ENCODE results near the gene DIRAS1.
"Not testable (repeated sequence)": the region's sequence is repeated elsewhere in the genome, so short reads cannot be mapped to it uniquely, and the experiment has no call there.

DIRAS1 gene

GRCh38 chr19:2711172-2711874 lies 9.8 kb downstream of the DIRAS1 start:
- DNase-seq (ENCODE audit: low read depth) = no peak

DNA sequence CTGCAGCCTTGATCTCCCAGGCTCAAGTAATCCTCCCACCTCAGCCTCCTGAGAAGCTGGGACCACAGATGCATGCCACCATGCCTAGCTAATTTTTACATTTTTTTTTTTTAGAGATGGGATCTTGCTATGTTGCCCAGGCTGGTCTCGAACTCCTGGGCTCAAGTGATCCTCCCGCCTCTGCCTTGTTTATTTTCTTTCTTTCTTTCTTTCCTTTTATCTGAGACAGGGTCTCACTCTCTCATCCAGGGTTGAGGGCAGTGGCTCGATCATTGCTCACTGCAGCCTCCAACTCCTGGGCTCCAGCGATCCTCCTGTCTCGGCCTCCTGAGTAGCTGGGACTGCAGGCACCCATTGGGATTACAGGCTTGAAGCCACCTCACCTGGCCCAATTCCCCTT lies 14.9 kb downstream of the DIRAS1 start:
- DNase-seq (ENCODE audit: low read depth) = no peak

GRCh38 chr19:2703691-2704216 lies 17.4 kb downstream of the DIRAS1 start:
- DNase-seq (ENCODE audit: low read depth) = no peak

GRCh38 chr19:2703077-2703437 lies 18.1 kb downstream of the DIRAS1 start:
- DNase-seq (ENCODE audit: low read depth) = no peak

DNA sequence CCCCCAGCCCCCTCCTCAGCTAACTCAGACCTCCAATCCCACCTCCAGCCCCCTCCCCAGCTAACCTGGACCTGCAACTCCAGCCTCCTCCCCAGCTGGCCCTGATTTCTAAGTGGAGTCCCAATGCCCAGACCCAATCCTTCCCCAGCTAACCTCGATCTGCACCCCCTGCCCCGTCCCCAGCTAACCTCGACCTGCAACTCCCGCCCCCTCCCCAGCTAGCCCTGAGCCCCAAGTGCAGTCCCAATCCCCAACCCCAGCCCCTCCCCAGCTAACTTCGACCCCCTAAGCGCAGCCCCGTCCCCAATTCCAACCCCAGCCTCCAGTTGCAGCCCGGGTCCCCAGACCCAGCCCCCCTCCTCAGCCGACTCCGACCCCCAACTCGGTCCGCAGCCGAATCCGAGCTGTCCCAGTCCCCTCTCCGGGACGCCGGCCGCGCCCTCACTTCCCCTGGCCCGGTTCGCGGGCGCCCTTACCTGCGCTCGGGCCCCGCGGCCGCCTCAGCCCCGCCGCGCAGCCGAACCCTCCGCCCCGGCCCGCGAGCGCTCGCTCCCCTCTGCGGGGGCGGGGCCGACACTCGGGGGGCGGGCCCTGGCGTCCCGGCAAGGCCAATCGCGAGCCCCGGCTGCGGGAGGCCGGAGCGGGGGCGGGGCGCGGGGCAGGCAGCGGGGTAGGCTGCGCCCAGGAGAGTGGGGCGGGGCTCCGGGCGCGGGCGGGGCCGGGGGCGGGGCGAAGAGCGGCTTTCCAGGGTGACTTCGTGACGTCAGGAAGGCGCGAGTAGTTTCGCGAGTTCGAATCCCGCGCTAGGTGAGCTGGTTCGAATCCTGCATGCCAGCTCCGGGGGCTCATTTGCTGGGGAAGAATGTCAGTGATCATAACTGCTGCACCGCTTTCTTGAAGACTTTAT lies 18.7 kb downstream of the DIRAS1 start, which contains the start of gene GNG7:
Gene GNG7 (minus strand): TSS at position 525 of the 907 bp plus-strand sequence. CDS start 182,006 bp downstream, outside the sequence.
- DNase-seq (ENCODE audit: low read depth) = peak; percentile 93

- DNase-seq (ENCODE audit: low read depth) = no peak
These were observed 19.6 kb downstream of the DIRAS1 start for GRCh38 chr19:2701361-2702169.

DNA sequence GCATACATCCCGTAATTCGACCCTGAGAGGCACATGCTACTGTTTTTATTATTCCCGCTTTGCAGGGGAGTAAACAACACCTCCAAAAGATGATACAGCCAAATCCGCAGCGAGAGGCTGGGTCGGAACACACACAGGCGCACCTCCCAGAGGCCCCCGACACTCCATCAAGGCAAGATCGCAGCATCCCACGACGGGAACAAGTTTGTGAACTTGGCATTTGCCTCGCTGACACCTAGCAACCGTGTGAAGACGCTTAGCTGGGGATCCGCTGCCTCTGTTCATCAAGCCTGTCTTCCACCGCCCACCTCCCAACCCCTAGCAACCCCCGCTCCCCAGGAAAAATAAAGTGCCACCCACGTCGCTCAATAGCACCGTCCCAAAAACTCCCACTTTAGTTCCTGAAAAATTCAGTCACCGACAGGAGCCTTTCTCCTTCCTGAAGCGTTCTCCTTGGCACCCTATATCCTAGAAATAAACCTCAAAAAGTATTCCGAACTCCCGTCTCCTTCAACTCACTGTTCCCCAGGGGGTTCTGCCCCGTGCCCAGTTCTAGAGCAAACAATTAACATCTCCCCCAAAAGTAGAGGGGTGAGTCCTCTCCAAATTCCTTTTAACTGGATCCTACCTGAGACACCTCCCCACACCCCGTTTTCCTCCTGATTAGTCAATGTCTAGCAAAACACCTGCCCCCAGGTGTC lies 20.4 kb downstream of the DIRAS1 start:
- no peak for DNase-seq (ENCODE audit: low read depth)

DNA sequence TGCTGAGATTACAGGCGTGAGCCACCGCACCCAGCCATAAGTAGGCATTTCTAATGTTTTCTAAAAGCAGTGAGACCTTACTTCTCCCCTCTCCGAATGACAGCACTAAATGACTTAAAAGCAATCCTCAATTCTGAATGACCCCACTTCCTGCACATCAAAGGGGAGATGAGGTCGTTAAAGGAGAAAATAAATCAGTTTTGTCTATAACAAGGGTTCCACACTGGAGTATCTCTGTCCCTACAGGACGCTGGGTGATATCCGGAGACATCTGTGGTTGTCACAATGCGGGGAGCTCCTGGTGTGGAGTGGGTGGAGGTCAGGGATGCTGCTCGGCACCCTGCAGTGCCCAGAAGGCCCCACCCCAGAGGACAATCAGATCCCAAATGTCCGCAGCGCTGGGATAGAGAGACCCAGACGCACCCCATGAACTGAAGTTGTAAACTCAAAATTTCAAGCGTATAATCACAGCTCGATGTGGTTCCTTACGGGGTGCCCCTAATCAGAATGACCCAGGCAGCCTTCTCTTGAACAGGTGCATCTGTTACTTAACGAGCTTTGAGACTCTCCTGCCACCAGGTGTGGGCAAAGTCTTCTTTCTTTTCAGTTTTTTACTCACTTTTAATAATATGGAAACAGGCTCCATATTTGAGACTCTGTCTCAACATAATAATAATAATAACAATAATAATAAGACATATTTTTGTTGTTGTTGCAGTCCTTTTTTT lies 21.6 kb downstream of the DIRAS1 start:
- DNase-seq (ENCODE audit: low read depth) = no peak

- no peak for DNase-seq (ENCODE audit: low read depth)
These were observed 27.0 kb downstream of the DIRAS1 start for GRCh38 chr19:2694196-2694595.

- DNase-seq (ENCODE audit: low read depth) = no peak
These were observed 27.5 kb downstream of the DIRAS1 start for GRCh38 chr19:2693492-2694160.

- no peak for DNase-seq (ENCODE audit: low read depth)
These were observed 29.2 kb downstream of the DIRAS1 start for GRCh38 chr19:2691951-2692350.

DNA sequence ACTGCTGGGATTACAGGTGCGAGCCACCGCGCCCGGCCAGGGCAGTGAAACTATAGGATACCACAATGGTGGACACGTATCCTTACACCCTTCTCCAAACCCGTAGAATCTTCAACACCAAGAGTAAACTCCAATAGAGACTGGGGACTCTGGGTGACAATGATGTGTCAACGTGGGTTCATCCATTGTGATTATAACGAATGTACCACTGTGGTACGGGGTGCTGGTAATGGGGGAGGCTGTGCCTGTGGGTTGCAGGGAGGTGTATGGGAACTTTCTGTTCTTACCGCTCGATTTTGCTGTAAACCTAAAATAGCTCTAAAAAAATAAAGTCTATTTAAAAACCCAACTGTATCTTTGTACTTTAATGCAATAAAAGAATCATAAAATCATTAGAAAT lies 30.3 kb downstream of the DIRAS1 start:
- DNase-seq (ENCODE audit: low read depth) = no peak

DNA sequence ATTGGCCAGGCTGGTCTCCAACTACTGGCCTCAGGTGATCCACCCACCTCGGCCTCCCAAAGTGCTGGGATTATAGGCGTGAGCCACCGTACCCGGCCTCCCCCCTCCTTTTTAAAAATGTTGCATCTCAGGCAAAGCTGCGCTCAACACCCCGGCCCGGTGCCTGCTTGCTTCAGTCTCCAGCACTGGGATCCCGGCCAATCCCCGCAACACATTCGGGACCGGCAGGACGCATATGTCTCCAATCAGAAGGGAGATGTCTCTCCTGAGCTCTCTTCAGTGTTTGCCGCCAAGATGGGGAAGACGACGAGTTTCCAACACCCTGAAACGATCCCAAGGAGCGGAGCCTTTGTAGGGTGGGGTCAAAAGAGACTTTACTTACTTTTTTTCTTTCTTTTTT lies 34.8 kb downstream of the DIRAS1 start:
- DNase-seq (ENCODE audit: low read depth) = no peak

DNA sequence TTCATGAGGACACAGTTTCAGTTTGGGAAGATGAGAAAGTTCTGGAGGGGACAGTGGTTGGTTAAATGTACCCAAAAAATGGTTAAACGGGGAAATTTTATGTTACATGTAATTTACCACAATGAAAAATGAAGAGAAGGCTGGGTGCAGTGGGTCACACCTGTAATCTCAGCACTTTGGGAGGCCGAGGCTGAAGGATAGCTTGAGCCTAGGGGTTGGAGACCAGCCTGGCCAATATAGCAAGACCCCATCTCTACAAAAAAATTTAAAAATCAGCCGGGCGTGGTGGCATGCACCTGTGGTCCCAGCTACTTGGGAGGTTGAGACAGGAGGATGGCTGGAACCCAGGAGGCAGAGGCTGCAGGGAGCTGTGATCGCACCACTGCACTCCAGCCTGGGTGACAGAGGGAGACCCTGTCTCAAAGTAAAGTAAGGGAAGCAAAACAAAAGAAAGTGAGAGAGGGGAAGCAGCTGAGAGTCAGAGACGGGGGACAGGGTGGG lies 35.9 kb downstream of the DIRAS1 start:
- no peak for DNase-seq (ENCODE audit: low read depth)

DNA sequence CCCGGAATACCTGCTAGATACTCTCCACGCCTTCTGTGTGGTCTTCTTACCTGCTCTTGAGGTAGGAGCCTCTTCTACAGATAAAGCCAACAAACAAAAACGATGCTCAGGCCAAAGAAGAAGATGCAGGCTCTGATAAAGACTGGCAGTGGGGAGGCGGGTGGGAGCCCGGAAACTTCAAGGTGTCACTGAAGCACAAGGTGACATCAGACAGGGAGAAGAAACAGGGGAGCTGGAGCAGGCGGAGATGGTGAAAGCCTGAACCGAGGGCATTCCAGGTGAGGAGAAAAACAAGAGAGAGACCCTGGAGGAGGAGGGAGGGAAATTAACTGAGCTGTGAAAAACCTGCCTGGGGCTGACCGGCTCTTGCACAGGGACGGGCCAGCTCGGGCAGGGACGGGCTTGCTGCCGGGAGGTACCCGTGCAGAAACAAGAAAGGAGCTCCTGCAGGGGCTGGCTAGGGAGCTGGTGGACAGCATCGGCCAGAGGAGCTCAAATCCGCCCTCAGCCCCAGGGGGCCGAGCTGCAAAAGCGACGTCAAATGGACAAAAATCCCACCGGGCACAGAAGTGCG lies 37.7 kb downstream of the DIRAS1 start:
- no peak for DNase-seq (ENCODE audit: low read depth)

- DNase-seq (ENCODE audit: low read depth) = no peak
These were observed 40.4 kb downstream of the DIRAS1 start for GRCh38 chr19:2680808-2681207.

DNA sequence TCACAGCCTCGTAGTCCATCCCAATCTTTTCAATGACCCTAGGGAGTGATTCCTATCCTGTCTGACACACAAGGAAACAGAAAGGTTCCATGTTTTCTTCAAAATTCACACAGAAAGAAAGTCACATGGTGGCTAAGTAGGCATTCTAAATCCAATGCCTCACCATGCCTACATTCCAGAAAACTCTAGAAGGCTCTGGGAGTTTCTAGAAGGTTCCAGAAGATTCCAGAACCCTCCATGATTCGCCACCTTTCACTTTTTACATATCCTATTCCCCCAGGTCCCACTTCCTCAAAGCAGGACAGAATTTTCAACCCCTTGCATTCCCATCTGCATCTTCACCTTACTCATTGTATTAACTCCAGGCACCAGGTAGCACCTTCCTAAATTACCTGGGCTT lies 41.7 kb downstream of the DIRAS1 start:
- no peak for DNase-seq (ENCODE audit: low read depth)

- not testable (repeated sequence) for DNase-seq (ENCODE audit: low read depth)
These were observed 42.2 kb downstream of the DIRAS1 start for GRCh38 chr19:2678948-2679347.

DNA sequence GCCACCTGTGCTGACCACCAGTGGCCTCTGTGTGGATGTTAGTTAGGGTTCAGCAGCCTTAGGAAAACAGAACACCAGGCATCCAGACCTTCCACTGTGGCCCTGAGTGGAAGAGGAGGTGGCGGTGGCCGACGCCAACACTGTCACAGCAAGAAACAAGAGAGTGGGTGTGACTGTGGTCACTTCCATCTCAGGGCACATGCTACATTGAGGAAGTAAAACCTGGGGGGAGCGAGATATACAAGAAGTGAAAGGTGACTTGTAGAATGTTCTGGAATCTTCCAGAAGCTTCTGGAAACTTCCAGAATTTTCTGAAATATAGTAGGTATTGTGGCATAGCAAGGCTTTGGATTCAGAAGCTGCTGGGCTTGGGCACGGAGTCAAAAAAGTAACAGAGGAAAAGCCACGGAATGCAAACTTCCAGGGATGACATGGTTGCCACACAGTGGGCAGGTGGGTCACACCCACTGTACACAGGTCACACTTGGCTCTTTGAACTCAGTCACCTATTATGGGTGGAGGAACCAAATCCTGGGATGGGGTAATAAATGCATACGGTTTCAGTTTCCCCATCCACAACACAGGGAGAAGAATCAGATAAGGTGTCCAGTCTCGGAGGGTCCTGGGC lies 43.0 kb downstream of the DIRAS1 start:
- no peak for DNase-seq (ENCODE audit: low read depth)

Data from stimulated activated CD8-positive, alpha-beta memory T cell treated with anti-CD3 and anti-CD28 coated beads, Interleukin-4, amount 100 ng/mL, for 24 hours (primary cell).